VCaP (cell line): ENCODE results near the gene BIRC2.

Experiments
- H3K27ac ChIP-seq: fragments of 450-650 bp; 2 replicates; pipeline ENCODE4 v1.5.1; 2017
- TF ChIP-seq, protein P1 (sequence below): fragments of 450-650 bp; conservative IDR thresholded peaks from 2 replicates; pipeline ENCODE4 v1.5.1; 2017; ENCODE audit warnings: mild to moderate bottlenecking, moderate library complexity

The BIRC2 gene

GRCh38 chr11:102387043-102387781 is 40.2 kb downstream of the BIRC2 start:
- TF ChIP-seq, protein P1, sequence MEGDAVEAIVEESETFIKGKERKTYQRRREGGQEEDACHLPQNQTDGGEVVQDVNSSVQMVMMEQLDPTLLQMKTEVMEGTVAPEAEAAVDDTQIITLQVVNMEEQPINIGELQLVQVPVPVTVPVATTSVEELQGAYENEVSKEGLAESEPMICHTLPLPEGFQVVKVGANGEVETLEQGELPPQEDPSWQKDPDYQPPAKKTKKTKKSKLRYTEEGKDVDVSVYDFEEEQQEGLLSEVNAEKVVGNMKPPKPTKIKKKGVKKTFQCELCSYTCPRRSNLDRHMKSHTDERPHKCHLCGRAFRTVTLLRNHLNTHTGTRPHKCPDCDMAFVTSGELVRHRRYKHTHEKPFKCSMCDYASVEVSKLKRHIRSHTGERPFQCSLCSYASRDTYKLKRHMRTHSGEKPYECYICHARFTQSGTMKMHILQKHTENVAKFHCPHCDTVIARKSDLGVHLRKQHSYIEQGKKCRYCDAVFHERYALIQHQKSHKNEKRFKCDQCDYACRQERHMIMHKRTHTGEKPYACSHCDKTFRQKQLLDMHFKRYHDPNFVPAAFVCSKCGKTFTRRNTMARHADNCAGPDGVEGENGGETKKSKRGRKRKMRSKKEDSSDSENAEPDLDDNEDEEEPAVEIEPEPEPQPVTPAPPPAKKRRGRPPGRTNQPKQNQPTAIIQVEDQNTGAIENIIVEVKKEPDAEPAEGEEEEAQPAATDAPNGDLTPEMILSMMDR = no peak
- H3K27ac ChIP-seq = no peak overlapping the region

DNA sequence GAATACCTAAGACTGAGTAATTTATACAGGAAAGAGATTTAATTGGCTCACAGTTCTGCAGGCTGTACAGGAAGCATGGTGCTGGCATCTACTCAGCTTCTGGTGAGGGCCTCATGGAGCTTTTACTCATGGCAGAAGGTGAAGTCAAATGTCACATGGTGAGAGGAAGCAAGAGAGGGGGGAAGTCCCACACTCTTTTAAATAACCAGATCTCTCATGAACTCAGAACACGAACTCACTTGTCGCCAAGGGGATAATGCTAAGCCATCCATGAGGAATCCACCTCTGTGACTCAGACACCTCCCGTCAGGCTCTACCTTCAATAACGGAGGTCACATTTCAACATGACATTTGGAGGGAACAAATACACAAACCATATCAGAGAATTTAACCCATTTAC is 42.2 kb downstream of the BIRC2 start:
- no peak overlapping the region for H3K27ac ChIP-seq
- TF ChIP-seq, protein P1 = no peak

- H3K27ac ChIP-seq = no peak overlapping the region
- TF ChIP-seq, protein P1 = peak; percentile 96
These were observed 43.9 kb downstream of the BIRC2 start for GRCh38 chr11:102390667-102391465.

GRCh38 chr11:102391549-102392237 is 44.7 kb downstream of the BIRC2 start:
- H3K27ac ChIP-seq = no peak overlapping the region
- TF ChIP-seq, protein P1 = no peak

DNA sequence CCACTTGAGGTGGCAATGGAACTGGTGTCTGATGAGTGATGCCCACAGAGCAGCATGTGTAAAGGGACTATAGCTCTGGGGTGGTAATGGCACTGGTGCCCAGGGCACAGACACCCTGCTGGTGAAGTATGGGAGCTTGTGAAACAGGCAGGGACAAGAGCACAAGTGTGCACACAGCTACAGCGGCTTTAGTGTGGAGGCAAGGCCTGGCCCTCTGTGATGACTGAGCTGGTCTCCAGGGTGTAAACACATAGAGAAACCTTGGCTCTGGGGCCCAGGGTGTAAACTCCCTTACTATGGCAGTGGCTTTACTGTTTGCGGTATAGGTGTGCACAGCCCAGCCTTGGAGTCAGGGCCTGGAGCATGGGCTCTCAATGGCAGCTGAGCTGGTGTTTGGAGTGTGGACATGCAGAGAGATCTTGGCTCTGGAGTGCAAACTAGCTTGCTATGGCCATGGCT is 46.3 kb downstream of the BIRC2 start:
- TF ChIP-seq, protein P1 = no peak
- no peak overlapping the region for H3K27ac ChIP-seq

- TF ChIP-seq, protein P1 = no peak
- no peak overlapping the region for H3K27ac ChIP-seq
These were observed 48.8 kb downstream of the BIRC2 start for GRCh38 chr11:102395720-102396393.
